Sigmoid colon (tissue), 7 donors: ENCODE data around the gene NOX3. TPM values are rescaled to one million over a fixed set of nuclear protein-coding genes. Genes with fewer than 3 reads are reported as not detected.

Source experiments
- DNase-seq: peaks from one replicate; pipeline ENCODE4 v3.0.0-alpha.2; 2019
- H3K27ac ChIP-seq, 4 donors: fragments of 200-600 bp; sonication (generic); one replicate each; pipeline ENCODE4 v1.5.1; 2016 to 2019; ENCODE audit warnings: mild to moderate bottlenecking in 1 of 4
- H3K27me3 ChIP-seq, 3 donors: fragments of 200-600 bp; sonication (generic); one replicate each; pipeline ENCODE4 v1.5.1; 2019; ENCODE audit warnings: mild to moderate bottlenecking in 1 of 3
- H3K36me3 ChIP-seq, 4 donors: fragments of 200-600 bp; sonication (generic); one replicate each; pipeline ENCODE4 v1.5.1; 2016 to 2019
- H3K4me1 ChIP-seq, 4 donors: fragments of 200-600 bp; sonication (generic); one replicate each; pipeline ENCODE4 v1.5.1; 2017 to 2019
- H3K4me3 ChIP-seq, 4 donors: fragments of 200-600 bp; sonication (generic); one replicate each; pipeline ENCODE4 v1.5.1; 2017 to 2019; ENCODE audit warnings: mild to moderate bottlenecking in 2 of 4, moderate library complexity in 1 of 4
- H3K9me3 ChIP-seq, 4 donors: fragments of 200-600 bp in 3 of 4; sonication (generic) in 3 of 4; one replicate each; pipeline versions ENCODE4 v1.5.1 to v1.6.1; 2013 to 2019
- CTCF ChIP-seq, 4 experiments: fragments of 450-650 bp in 3 of 4; fragments of 200-600 bp in 1 of 4; IDR thresholded peaks; one replicate each; pipeline ENCODE4 v1.5.1; 2016 to 2019; ENCODE audit warnings: antibody characterized with exemption in 4 of 4, mild to moderate bottlenecking in 3 of 4, moderate library complexity in 2 of 4
- EP300 ChIP-seq, 4 donors: sonication (generic); formaldehyde crosslinking; IDR thresholded peaks; one replicate each; pipeline ENCODE4 v1.6.1; 2017; ENCODE audit warnings: antibody characterized with exemption in 4 of 4
- POLR2A ChIP-seq, 2 donors: fragments of 450-650 bp; IDR thresholded peaks; one replicate each; pipeline ENCODE4 v1.6.1; 2016; ENCODE audit warnings: antibody characterized with exemption in 2 of 2, mild to moderate bottlenecking in 2 of 2, moderate library complexity in 2 of 2
- POLR2AphosphoS5 ChIP-seq, 4 donors: sonication (generic); formaldehyde crosslinking; IDR thresholded peaks; one replicate each; pipeline ENCODE4 v1.6.1; 2017; ENCODE audit warnings: antibody characterized with exemption in 4 of 4
- WGBS, 2 donors: extraction: QIAGEN DNeasy Blood & Tissue Kit; methylation state at CpG; one replicate each; pipeline ENCODE4 v1.1.7; 2013; 5-methylcytosine and 5-hydroxymethylcytosine counted together
- intact Hi-C: fragments of 100-400 bp; cut with DNase I; formaldehyde crosslinking; loops from one replicate; pipeline ENCODE4 v1.15.1; 2023
- polyA plus RNA-seq, 3 donors: library from polyadenylated mRNA; stranded (reverse); fragments of 200-250 nt; gene quantifications; one replicate each; pipeline ENCODE4 v1.2.3, GENCODE V29; 2013
- total RNA-seq, 4 donors: library from RNA; depleted of rRNA; stranded (reverse); fragments of >200 nt; gene quantifications; one replicate each; pipeline ENCODE4 v1.1.0, GENCODE V29; 2016
- donor health status: healthy with polysubstance abuse.
- donor health status: Bipolar disorder and iron deficiency.
- donor health status: healthy.

NOX3 gene
- total and polyA plus RNA-seq, 7 donors, result not detected

- TF ChIP-seq POLR2A (IDR thresholded peaks at IDR 0.05) (no peak), EP300 (IDR thresholded peaks at IDR 0.05) (no peak), POLR2AphosphoS5 (IDR thresholded peaks at IDR 0.05) (no peak), CTCF (IDR thresholded peaks at IDR 0.05) (no peak)
- Histone ChIP-seq H3K4me1 (peaks cover 0 to 22% (median 19%) of the 10 kb centered on the region in 4 donors), H3K36me3 (no peaks in the 10 kb centered on the region), H3K27ac (no peak overlapping the region), H3K27me3 (no peaks in the 10 kb centered on the region), H3K4me3 (no peak overlapping the region), H3K9me3 (no peaks in the 10 kb centered on the region)
- DNase-seq, result no peak
- WGBS, 2 donors, result 90 to 97% methylated on average over 2 of the region's 2 CpGs
- intact Hi-C loops, result no loop called here
Observed at GRCh38 chr6:155498370-155498769, 42.7 kb upstream of the NOX3 start.

GRCh38 chr6:155497273-155497672 lies 41.6 kb upstream of the NOX3 start:
- no peaks in the 10 kb centered on the region for H3K36me3 ChIP-seq
- no peak overlapping the region for H3K27ac ChIP-seq
- intact Hi-C loops, result no loop called here
- H3K27me3 ChIP-seq, result no peaks in the 10 kb centered on the region
- H3K4me3 ChIP-seq, result no peak overlapping the region
- DNase-seq, result no peak
- TF ChIP-seq POLR2AphosphoS5 (IDR thresholded peaks at IDR 0.05) (no peak), POLR2A (IDR thresholded peaks at IDR 0.05) (no peak), EP300 (IDR thresholded peaks at IDR 0.05) (no peak), CTCF (IDR thresholded peaks at IDR 0.05) (no peak)
- H3K9me3 ChIP-seq, result no peaks in the 10 kb centered on the region
- H3K4me1 ChIP-seq, result peaks cover 0 to 32% (median 23%) of the 10 kb centered on the region in 4 donors
- 88 to 94% methylated on average over 3 of the region's 3 CpGs for WGBS, 2 donors

GRCh38 chr6:155495011-155495768 lies 39.6 kb upstream of the NOX3 start:
- Histone ChIP-seq H3K4me3 (no peak overlapping the region), H3K27ac (peak overlapping the region; percentile 3 to 71 (median 62)), H3K27me3 (no peaks in the 10 kb centered on the region), H3K4me1 (peaks cover 0 to 38% (median 30%) of the 10 kb centered on the region in 4 donors), H3K9me3 (no peaks in the 10 kb centered on the region), H3K36me3 (no peaks in the 10 kb centered on the region)
- TF ChIP-seq EP300 (IDR thresholded peaks at IDR 0.05) (no peak), POLR2A (IDR thresholded peaks at IDR 0.05) (no peak), CTCF (IDR thresholded peaks at IDR 0.05) (no peak), POLR2AphosphoS5 (IDR thresholded peaks at IDR 0.05) (no peak)
- 85 to 90% methylated on average over 11 of the region's 11 CpGs for WGBS, 2 donors
- peak; percentile 80 for DNase-seq
- intact Hi-C loops, result no loop called here

GRCh38 chr6:155493694-155494143 lies 38.1 kb upstream of the NOX3 start:
- WGBS, 2 donors, result 61 to 76% methylated on average over 4 of the region's 4 CpGs
- H3K9me3 ChIP-seq, result no peaks in the 10 kb centered on the region
- no peak overlapping the region for H3K4me3 ChIP-seq
- DNase-seq, result peak; percentile 84
- H3K36me3 ChIP-seq, result no peaks in the 10 kb centered on the region
- peak in 1 of 4 donors; percentile 73 for TF ChIP-seq EP300 (IDR thresholded peaks at IDR 0.05)
- TF ChIP-seq POLR2AphosphoS5 (IDR thresholded peaks at IDR 0.05), result peak; percentile 35 to 76 (median 46)
- TF ChIP-seq CTCF (IDR thresholded peaks at IDR 0.05), result no peak
- H3K4me1 ChIP-seq, result peaks cover 0 to 38% (median 30%) of the 10 kb centered on the region in 4 donors
- peak overlapping the region; percentile 17 to 71 (median 62) for H3K27ac ChIP-seq
- intact Hi-C loops, result no loop called here
- H3K27me3 ChIP-seq, result no peaks in the 10 kb centered on the region
